ENCODE data around the gene CATSPERD.
"Not testable (repeated sequence)": the region's sequence is repeated elsewhere in the genome, so short reads cannot be mapped to it uniquely, and the experiment has no call there.

CATSPERD gene

GRCh38 chr19:5684694-5685430 is 35.6 kb upstream of the CATSPERD start:
- DNase-seq (ENCODE audit: low read depth, low spot score), result no peak

GRCh38 chr19:5686326-5686646 is 34.2 kb upstream of the CATSPERD start:
- H3K27ac ChIP-seq, result no peak overlapping the region
- DNase-seq (ENCODE audit: low read depth, low spot score), result no peak

More at GRCh38 chr19:5684694-5685430, 35.6 kb upstream of the CATSPERD start:
- no peak overlapping the region for H3K27ac ChIP-seq

- peak overlapping the region; percentile 42 for H3K27ac ChIP-seq
Observed at GRCh38 chr19:5686647-5687359, 33.6 kb upstream of the CATSPERD start.

GRCh38 chr19:5687360-5688198 is 32.9 kb upstream of the CATSPERD start:
- no peak for DNase-seq (ENCODE audit: low read depth, low spot score)
- H3K27ac ChIP-seq, result no peak overlapping the region

More at GRCh38 chr19:5686647-5687359, 33.6 kb upstream of the CATSPERD start:
- DNase-seq (ENCODE audit: low read depth, low spot score), result peak; percentile 54

GRCh38 chr19:5688262-5688881 is 32.1 kb upstream of the CATSPERD start:
- H3K27ac ChIP-seq; DNase-seq (ENCODE audit: low read depth, low spot score): not testable (repeated sequence)

GRCh38 chr19:5690125-5690954 is 30.1 kb upstream of the CATSPERD start, which contains the start of gene RPL36:
RPL36 (plus strand) TSS chr19:5690295; CDS start chr19:5690508, 213 bp downstream.
- H3K27ac ChIP-seq, result peak within 1 kb of the TSS; percentile 93
- peak; percentile 80 for DNase-seq (ENCODE audit: low read depth, low spot score)

- H3K27ac ChIP-seq, result peak overlapping the region; percentile 93
- DNase-seq (ENCODE audit: low read depth, low spot score), result no peak
Observed at GRCh38 chr19:5690955-5691821, 29.2 kb upstream of the CATSPERD start.

GRCh38 chr19:5691822-5692722 is 28.4 kb upstream of the CATSPERD start:
- peak overlapping the region; percentile 93 for H3K27ac ChIP-seq

GRCh38 chr19:5692723-5693194 is 27.7 kb upstream of the CATSPERD start:
- DNase-seq (ENCODE audit: low read depth, low spot score), result no peak
- peak overlapping the region; percentile 93 for H3K27ac ChIP-seq

More at GRCh38 chr19:5691822-5692722, 28.4 kb upstream of the CATSPERD start:
- no peak for DNase-seq (ENCODE audit: low read depth, low spot score)

GRCh38 chr19:5693195-5694166 is 27.0 kb upstream of the CATSPERD start:
- DNase-seq (ENCODE audit: low read depth, low spot score), result no peak
- H3K27ac ChIP-seq, result peak overlapping the region; percentile 93

- DNase-seq (ENCODE audit: low read depth, low spot score), result no peak
- H3K27ac ChIP-seq, result no peak overlapping the region
Observed at GRCh38 chr19:5694167-5694955, 26.1 kb upstream of the CATSPERD start.

- H3K27ac ChIP-seq, result no peak overlapping the region
- DNase-seq (ENCODE audit: low read depth, low spot score), result no peak
Observed at GRCh38 chr19:5694956-5695648, 25.3 kb upstream of the CATSPERD start.

- DNase-seq (ENCODE audit: low read depth, low spot score), result no peak
- H3K27ac ChIP-seq, result no peak overlapping the region
Observed at GRCh38 chr19:5695649-5696195, 24.7 kb upstream of the CATSPERD start.

- H3K27ac ChIP-seq, result no peak overlapping the region
- DNase-seq (ENCODE audit: low read depth, low spot score), result no peak
Observed at GRCh38 chr19:5696196-5697021, 24.0 kb upstream of the CATSPERD start.
